ENCODE measurements around the gene SRRM5.

DNA sequence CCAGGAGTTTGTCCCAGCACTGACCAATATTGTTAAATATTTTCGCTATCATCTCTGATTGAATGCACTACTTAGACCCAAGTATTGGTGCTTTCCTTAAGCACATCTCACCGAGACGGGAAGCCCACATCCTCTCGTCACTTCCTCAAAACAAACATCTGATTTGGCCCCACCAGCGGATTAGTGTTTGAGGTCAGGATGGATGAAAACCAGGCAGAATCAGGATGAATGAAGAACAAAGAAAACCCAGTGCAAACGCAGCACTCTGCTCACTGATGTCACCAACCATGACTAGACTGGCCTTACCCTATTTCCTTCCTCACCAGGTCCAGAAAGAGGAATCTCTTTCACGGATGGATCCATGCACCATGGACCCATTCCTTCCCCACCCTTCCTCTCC, 52.1 kb downstream of the SRRM5 start:
- TF ChIP-seq, protein P1, sequence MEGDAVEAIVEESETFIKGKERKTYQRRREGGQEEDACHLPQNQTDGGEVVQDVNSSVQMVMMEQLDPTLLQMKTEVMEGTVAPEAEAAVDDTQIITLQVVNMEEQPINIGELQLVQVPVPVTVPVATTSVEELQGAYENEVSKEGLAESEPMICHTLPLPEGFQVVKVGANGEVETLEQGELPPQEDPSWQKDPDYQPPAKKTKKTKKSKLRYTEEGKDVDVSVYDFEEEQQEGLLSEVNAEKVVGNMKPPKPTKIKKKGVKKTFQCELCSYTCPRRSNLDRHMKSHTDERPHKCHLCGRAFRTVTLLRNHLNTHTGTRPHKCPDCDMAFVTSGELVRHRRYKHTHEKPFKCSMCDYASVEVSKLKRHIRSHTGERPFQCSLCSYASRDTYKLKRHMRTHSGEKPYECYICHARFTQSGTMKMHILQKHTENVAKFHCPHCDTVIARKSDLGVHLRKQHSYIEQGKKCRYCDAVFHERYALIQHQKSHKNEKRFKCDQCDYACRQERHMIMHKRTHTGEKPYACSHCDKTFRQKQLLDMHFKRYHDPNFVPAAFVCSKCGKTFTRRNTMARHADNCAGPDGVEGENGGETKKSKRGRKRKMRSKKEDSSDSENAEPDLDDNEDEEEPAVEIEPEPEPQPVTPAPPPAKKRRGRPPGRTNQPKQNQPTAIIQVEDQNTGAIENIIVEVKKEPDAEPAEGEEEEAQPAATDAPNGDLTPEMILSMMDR (IDR thresholded peaks at IDR 0.05) = no peak
- TF ChIP-seq POLR2A (IDR thresholded peaks at IDR 0.05) = no peak

Data from esophagus squamous epithelium (tissue), 4 donors.